Activated T-cell treated with anti-CD3 and anti-CD28 coated beads, Interleukin-2, amount 50 U/mL, for 24 hours (primary cell): Measurements from ENCODE around the gene PRM1.

Experiments used
- DNase-seq: peaks from one replicate; pipeline ENCODE4 v3.0.0-alpha.2; 2020
- H3K27ac Mint-ChIP-seq: 2 replicates; pipeline ENCODE4 v1.8.0; 2020; ENCODE audit warnings: mild to moderate bottlenecking, mixed read lengths
- H3K27me3 Mint-ChIP-seq: 2 replicates; pipeline ENCODE4 v1.8.0; 2020; ENCODE audit warnings: mixed read lengths
- H3K36me3 Mint-ChIP-seq: 2 replicates; pipeline ENCODE4 v1.8.0; 2020; ENCODE audit warnings: low read depth, mixed read lengths
- H3K4me1 Mint-ChIP-seq: 2 replicates; pipeline ENCODE4 v1.8.0; 2020; ENCODE audit warnings: low read depth, mixed read lengths
- H3K4me3 Mint-ChIP-seq: 2 replicates; pipeline ENCODE4 v1.8.0; 2020; ENCODE audit warnings: mild to moderate bottlenecking, moderate library complexity, mixed read lengths
- H3K9me3 Mint-ChIP-seq: 2 replicates; pipeline ENCODE4 v1.8.0; 2020; ENCODE audit warnings: mixed read lengths

Gene PRM1

DNA sequence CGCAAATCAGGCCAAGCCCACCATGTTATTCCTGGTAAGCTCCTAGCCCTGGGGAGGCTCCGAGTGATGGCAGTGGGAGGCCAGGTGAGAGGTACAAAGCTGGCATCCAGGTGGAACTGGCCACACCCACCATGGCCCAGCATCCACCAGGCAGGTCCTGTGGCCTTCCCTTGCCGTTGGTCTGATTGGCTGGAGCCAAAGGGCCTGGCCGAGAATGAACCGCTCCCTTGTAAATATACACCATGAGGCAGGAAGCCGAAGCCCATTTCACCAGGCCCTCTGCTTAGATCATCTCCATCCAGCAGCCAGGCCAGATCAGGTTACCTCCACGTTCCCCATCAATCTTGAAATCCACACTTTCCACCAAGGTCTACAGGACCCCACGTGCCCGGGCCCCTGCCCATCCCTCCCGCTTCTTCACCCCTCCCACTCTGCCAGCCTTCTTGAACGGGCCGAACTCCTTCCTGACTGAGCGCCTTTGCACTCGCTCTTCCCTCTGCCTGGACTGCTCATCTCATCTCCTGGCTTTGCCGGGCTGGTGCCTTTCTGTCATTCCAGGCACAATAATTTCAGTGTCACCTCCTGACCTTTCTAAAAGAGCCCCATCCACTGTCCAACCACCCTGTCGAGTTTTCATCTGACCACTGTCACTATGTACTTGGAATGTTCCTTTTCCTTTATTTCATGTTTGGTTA lies 30.9 kb downstream of the PRM1 start:
- no peaks in the 10 kb centered on the region for H3K27me3 Mint-ChIP-seq
- H3K9me3 Mint-ChIP-seq = no peaks in the 10 kb centered on the region
- DNase-seq = peak; percentile 57
- H3K36me3 Mint-ChIP-seq = peaks cover 53% of the 10 kb centered on the region
- H3K27ac Mint-ChIP-seq = peak overlapping the region; percentile 98
- H3K4me1 Mint-ChIP-seq = peaks cover 73% of the 10 kb centered on the region
- H3K4me3 Mint-ChIP-seq = no peak overlapping the region

- H3K4me3 Mint-ChIP-seq = no peak overlapping the region
- no peak for DNase-seq
- H3K27ac Mint-ChIP-seq = peak overlapping the region; percentile 79
These were observed 31.7 kb downstream of the PRM1 start for GRCh38 chr16:11249233-11250061.

DNA sequence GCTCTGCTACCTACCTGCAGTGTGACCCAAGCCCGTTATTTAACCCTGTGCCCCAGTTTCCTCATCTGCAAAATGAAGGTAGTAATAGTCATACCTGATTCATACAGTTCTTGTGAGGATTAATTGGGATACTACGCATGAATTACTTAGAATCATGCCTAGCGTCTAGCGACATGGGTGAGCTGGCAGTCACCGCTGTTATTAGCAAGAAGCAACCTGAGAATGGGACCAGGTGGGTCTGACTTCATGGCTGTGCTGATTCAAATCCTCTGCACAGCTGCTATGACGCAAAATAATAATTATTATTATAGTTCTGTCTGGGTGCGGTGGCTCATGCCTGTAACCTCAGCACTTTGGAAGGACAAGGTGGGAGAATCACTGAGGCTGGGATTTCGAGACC lies 33.0 kb downstream of the PRM1 start:
- Mint-ChIP-seq H3K36me3 (peaks cover 33% of the 10 kb centered on the region), H3K4me1 (peaks cover 70% of the 10 kb centered on the region), H3K9me3 (no peaks in the 10 kb centered on the region), H3K27me3 (no peaks in the 10 kb centered on the region), H3K27ac (peak overlapping the region; percentile 90), H3K4me3 (no peak overlapping the region)
- no peak for DNase-seq

More at GRCh38 chr16:11249233-11250061, 31.7 kb downstream of the PRM1 start:
- Mint-ChIP-seq H3K27me3 (no peaks in the 10 kb centered on the region), H3K9me3 (no peaks in the 10 kb centered on the region), H3K36me3 (peaks cover 47% of the 10 kb centered on the region), H3K4me1 (peaks cover 77% of the 10 kb centered on the region)

- DNase-seq = no peak
- Mint-ChIP-seq H3K27me3 (no peaks in the 10 kb centered on the region), H3K9me3 (no peaks in the 10 kb centered on the region), H3K36me3 (peaks cover 15% of the 10 kb centered on the region), H3K27ac (peak overlapping the region; percentile 60), H3K4me3 (no peak overlapping the region), H3K4me1 (peaks cover 51% of the 10 kb centered on the region)
These were observed 35.1 kb downstream of the PRM1 start for GRCh38 chr16:11245988-11246387.

DNA sequence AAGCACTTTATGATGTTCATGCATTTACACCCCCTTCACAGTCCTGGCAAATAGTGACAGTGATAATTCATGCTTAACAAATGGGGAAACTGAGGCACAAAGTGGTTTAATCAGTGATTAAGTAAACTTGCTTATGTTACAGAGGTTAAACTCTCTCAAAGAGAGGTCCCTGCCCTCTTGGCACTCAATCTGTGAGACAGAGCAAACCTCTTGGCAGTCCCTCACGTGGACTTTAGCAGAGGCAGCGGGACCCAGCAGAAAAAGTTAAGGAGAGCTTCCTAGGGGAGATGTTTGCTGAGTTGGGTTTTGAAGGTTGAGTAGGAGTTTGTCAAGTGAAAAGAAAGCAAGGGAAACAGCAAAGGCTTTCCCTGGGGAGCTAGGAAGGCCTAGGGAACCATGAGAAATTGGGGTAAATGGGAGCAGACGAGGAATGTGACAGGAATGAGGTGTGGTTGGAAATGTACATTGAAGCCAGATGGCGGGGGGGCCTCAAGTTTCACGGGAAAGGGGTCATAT lies 35.9 kb downstream of the PRM1 start:
- Mint-ChIP-seq H3K9me3 (no peaks in the 10 kb centered on the region), H3K27ac (peak overlapping the region; percentile 60), H3K36me3 (peaks cover 10% of the 10 kb centered on the region), H3K4me3 (no peak overlapping the region), H3K27me3 (no peaks in the 10 kb centered on the region), H3K4me1 (peaks cover 46% of the 10 kb centered on the region)
- no peak for DNase-seq

GRCh38 chr16:11242658-11243057 lies 38.5 kb downstream of the PRM1 start:
- no peak overlapping the region for H3K4me3 Mint-ChIP-seq
- no peaks in the 10 kb centered on the region for H3K27me3 Mint-ChIP-seq
- peaks cover 34% of the 10 kb centered on the region for H3K4me1 Mint-ChIP-seq
- no peaks in the 10 kb centered on the region for H3K9me3 Mint-ChIP-seq
- H3K27ac Mint-ChIP-seq = no peak overlapping the region
- peaks cover 1% of the 10 kb centered on the region for H3K36me3 Mint-ChIP-seq
- DNase-seq = no peak

DNA sequence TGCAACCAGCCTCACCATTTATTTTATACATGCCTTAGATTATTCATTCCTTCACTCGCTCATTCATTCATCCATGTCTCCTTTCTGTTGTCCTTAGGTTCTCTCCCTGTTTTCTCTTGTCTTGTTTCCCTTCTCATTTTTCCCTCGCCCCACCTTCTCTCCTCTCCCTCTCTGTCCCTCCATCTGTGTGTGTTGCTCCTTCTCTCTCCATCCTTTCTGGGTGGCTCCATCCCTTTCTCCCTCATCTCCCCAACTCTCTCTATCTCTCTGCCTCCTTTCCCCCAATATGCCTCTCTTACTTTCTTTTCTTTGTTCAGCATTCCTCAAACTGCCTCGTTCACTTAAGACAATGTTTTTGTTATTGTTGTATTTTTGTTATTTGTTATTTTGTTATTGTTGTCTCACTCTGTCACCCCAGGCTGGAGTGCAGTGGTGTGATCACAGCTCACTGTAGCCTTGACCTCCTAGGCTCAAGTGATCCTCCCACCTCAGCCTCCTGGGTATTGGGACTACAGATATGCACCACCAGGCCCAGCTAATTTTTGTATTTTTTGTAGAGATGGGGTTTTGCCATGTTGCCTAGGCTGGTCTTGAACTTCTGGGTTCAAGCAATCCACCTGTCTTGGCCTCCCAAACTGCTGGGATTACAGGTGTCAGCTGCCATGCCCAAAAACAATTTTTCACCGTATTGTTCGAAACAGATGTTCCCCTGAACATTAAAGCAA lies 39.5 kb downstream of the PRM1 start:
- Mint-ChIP-seq H3K4me1 (peaks cover 34% of the 10 kb centered on the region), H3K27me3 (no peaks in the 10 kb centered on the region), H3K4me3 (no peak overlapping the region), H3K36me3 (no peaks in the 10 kb centered on the region), H3K27ac (no peak overlapping the region), H3K9me3 (no peaks in the 10 kb centered on the region)
- no peak for DNase-seq

DNA sequence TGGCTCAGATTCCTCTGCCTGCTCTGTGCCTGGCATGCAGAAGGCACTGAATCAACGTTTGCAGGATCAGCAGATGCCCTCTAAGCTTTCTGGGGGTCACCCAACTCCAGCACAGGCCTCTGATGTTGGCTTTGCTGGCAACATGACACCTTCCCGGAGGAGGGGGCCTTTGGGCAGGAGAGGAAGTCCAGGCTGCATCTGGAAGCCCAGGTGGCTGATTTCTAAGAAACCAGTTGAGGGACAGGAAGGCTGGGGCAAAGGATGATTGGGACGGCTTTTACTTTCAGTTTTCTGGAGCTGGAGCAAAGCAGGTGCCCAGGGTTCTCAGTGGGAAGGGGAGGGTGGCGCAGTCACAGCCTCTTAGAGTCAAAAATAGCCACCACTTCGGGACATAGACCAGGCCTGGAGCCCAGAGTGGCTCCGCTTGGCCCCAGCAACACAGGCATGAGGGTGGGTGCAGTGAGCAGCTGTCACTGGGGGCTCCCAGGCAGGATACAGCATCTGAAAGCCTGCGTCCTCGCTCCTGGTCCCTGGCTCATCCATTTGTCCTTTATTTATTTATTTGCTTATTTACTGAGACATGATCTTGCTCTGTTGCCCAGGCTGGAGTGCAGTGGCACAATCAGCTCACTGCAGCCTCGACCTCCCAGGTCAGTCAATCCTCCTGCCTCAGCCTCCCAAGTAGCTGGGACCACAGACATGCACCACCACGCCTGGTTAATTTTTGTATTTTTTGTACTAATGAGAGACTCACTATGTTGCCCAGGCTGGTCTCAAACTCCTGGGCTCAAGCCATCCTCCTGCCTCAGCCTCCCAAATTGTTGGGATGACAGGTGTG lies 40.3 kb downstream of the PRM1 start:
- H3K4me3 Mint-ChIP-seq = no peak overlapping the region
- no peaks in the 10 kb centered on the region for H3K36me3 Mint-ChIP-seq
- peak overlapping the region; percentile 86 for H3K27ac Mint-ChIP-seq

DNA sequence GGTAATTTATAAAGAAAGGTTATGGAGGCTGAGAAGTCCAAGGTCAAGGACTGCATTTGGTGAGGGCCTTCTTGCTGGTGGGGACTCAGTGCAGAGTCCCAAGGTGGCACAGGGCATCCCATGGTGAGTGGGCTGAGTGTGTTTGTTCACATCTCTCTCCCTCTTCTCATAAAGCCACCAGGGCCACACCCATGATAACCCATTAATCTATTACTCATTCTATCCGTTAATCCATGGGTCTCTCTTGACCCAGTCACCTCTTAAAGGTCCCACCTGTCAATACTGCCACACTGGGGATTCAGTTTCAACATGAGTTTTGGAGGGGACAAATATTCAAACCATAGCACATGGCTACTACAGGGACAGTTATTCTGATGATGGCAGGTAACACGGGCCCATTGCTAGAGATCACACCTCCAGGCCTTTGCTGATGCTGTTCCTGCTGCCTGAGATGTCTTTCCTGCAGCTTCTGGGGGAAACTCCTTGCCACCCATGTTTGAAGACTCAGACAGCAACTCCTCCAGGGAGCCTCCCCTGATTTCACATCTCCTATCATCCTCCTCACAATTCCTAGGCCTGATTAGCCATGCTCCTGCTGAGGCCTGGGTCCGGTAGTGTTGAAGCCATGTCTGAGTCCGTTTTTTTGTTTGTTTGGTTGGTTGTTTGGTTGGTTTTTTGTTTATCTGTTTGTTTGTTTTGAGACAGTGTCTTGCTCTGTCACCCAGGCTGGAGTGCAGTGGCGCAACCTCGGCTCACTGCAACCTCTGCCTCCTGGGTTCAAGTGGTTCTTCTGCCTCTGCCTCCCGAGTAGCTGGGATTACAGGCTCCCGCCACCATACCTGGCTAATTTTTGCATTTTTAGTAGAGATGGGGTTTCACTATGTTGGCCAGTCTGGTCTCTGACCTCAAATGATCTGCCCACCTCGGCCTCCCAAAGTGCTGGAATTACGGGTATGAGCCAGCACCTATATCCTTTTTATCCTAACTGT lies 41.2 kb downstream of the PRM1 start:
- peaks cover 29% of the 10 kb centered on the region for H3K4me1 Mint-ChIP-seq
- H3K4me3 Mint-ChIP-seq = no peak overlapping the region
- no peak for DNase-seq
- H3K27ac Mint-ChIP-seq = peak overlapping the region; percentile 86
- no peaks in the 10 kb centered on the region for H3K27me3 Mint-ChIP-seq
- no peaks in the 10 kb centered on the region for H3K36me3 Mint-ChIP-seq
- no peaks in the 10 kb centered on the region for H3K9me3 Mint-ChIP-seq

More for the DNA sequence above, 40.3 kb downstream of the PRM1 start:
- Mint-ChIP-seq H3K9me3 (no peaks in the 10 kb centered on the region), H3K4me1 (peaks cover 30% of the 10 kb centered on the region), H3K27me3 (no peaks in the 10 kb centered on the region)
- DNase-seq = no peak

DNA sequence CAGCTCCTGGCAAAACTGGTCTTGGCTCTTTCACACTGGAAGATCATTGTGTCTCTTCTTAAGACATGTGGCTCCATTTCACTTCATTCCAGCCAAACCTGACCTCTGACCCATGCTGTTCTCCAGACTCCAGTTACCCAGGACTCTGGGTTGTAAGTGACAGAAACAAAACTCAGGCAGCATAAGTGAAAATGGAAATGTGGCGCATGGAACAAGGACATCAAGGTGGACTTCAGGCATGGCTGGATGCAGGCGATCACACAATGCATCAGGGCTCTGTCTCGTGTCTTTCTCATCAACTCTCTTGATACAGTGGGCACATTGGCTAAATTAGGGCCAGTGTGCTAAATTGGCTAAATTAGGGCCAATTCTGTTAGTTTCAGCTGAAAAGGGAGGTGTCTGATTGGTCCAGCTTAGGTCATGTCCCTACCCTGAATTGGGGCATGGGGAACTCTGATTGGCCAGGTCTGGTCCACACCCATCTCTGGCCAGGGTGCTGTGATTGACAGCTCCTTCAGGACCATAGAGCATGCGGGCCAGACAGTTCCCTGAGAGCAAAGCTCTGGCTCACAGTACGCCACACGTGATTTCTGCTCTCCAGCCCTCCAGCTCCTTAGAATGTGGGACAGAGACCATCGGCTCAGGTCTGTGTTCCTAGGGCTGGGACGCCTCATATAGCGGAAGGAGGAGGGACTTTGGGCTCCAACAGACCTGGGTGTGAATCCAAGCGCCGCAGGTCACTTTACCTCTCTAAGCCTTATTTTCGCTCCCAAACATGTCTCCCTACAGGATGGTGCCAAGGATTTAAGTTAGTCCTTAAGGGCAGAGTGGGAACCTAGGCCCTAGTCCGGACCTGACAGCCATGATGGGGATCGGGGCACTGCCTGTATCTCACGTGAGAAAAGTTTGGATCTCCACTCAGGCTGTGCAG lies 42.6 kb downstream of the PRM1 start:
- no peak for DNase-seq
- H3K9me3 Mint-ChIP-seq = no peaks in the 10 kb centered on the region
- no peaks in the 10 kb centered on the region for H3K27me3 Mint-ChIP-seq
- H3K4me1 Mint-ChIP-seq = peaks cover 42% of the 10 kb centered on the region
- no peak overlapping the region for H3K27ac Mint-ChIP-seq
- no peaks in the 10 kb centered on the region for H3K36me3 Mint-ChIP-seq
- no peak overlapping the region for H3K4me3 Mint-ChIP-seq

DNA sequence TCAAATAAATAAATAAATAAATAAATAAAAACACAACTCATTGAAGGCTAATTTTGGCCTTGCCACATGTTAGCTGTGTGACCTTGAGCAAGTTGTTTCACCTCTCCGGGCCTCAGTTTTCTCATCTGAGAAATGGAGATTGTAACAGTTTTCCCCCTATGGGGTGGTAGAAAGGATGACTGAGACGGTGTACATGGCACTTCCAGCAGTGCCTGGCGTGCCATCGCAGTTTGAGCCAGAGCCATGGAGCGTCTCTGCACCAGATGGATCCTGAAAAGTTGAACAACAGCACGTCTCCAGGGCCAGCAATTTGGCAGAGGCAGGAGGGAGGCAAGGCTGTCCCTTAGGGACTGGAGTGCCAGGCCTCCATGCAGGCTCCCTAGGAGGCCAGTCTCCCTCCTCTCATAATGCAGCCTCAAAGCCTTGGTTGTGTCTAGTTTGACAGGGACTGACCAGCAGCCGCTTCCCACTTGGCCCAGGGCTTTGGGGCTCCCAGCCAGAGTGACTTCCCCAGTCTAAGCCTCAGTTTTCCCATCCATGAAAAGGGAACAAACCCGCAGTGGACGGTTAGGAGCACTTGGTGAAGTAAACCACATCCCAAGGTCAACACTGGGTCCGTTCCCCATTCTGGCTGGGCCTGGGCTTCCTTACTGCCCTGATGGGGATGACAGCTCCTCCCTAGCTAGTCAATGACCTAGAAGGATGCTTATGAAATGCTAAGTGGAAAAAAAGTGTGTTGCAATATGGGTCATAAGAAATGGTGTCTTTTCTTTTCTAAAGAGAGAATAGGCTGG lies 44.5 kb downstream of the PRM1 start:
- Mint-ChIP-seq H3K4me1 (peaks cover 60% of the 10 kb centered on the region), H3K9me3 (no peaks in the 10 kb centered on the region), H3K4me3 (no peak overlapping the region), H3K27me3 (no peaks in the 10 kb centered on the region), H3K36me3 (no peaks in the 10 kb centered on the region), H3K27ac (peak overlapping the region; percentile 71)
- no peak for DNase-seq

DNA sequence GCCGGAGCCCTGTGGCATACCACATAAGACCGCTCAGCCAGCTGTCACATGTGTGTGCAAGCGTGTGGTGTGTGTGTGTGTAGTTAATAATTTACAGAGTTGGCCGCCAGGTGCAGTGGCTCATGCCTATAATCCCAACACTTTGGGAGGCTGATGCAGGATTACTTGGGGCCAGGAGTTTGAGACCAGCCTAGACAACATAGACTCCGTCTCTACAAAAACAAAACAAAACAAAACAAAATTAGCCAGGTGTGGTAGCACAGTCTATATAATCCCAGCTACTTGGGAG lies 45.5 kb downstream of the PRM1 start:
- H3K27ac Mint-ChIP-seq = peak overlapping the region; percentile 99
- H3K9me3 Mint-ChIP-seq = no peaks in the 10 kb centered on the region
- H3K36me3 Mint-ChIP-seq = no peaks in the 10 kb centered on the region
- no peak for DNase-seq
- no peaks in the 10 kb centered on the region for H3K27me3 Mint-ChIP-seq
- peaks cover 70% of the 10 kb centered on the region for H3K4me1 Mint-ChIP-seq
- no peak overlapping the region for H3K4me3 Mint-ChIP-seq
